ENCODE results near the gene DNPH1. TPM values are rescaled to one million over a fixed set of nuclear protein-coding genes. Genes with fewer than 3 reads are reported as not detected.

The DNPH1 gene
- total and polyA plus RNA-seq, 2 donors = 18.2 to 108 TPM

- no peaks in the 10 kb centered on the region for H3K4me1 ChIP-seq (ENCODE audit: insufficient read depth)
- no peaks in the 10 kb centered on the region for H3K36me3 ChIP-seq (ENCODE audit: insufficient read depth)
- no peak for DNase-seq (ENCODE audit: extremely low spot score)
- no peak overlapping the region for H3K4me3 ChIP-seq (ENCODE audit: low read depth, low read length)
- 61% methylated on average over 4 of the region's 4 CpGs for WGBS
- H3K27ac ChIP-seq (ENCODE audit: low read depth) = no peak overlapping the region
Observed at GRCh38 chr6:43258180-43258579, 28.9 kb upstream of the DNPH1 start.

- no peak overlapping the region for H3K4me3 ChIP-seq (ENCODE audit: low read depth, low read length)
- no peaks in the 10 kb centered on the region for H3K36me3 ChIP-seq (ENCODE audit: insufficient read depth)
- no peaks in the 10 kb centered on the region for H3K4me1 ChIP-seq (ENCODE audit: insufficient read depth)
- no peak overlapping the region for H3K27ac ChIP-seq (ENCODE audit: low read depth)
- WGBS = 67% methylated on average over 12 of the region's 12 CpGs
- no peak for DNase-seq (ENCODE audit: extremely low spot score)
Observed at GRCh38 chr6:43257367-43258145, 28.3 kb upstream of the DNPH1 start.

- 86% methylated on average over 9 of the region's 9 CpGs for WGBS
- H3K36me3 ChIP-seq (ENCODE audit: insufficient read depth) = no peaks in the 10 kb centered on the region
Observed at GRCh38 chr6:43256670-43257366, 27.5 kb upstream of the DNPH1 start.

GRCh38 chr6:43255408-43256054, 26.2 kb upstream of the DNPH1 start:
- no peaks in the 10 kb centered on the region for H3K36me3 ChIP-seq (ENCODE audit: insufficient read depth)
- DNase-seq (ENCODE audit: extremely low spot score) = no peak
- 80% methylated on average over 11 of the region's 11 CpGs for WGBS
- no peak overlapping the region for H3K4me3 ChIP-seq (ENCODE audit: low read depth, low read length)
- no peaks in the 10 kb centered on the region for H3K4me1 ChIP-seq (ENCODE audit: insufficient read depth)
- H3K27ac ChIP-seq (ENCODE audit: low read depth) = no peak overlapping the region

More at GRCh38 chr6:43256670-43257366, 27.5 kb upstream of the DNPH1 start:
- H3K4me3 ChIP-seq (ENCODE audit: low read depth, low read length) = no peak overlapping the region
- no peak overlapping the region for H3K27ac ChIP-seq (ENCODE audit: low read depth)
- H3K4me1 ChIP-seq (ENCODE audit: insufficient read depth) = no peaks in the 10 kb centered on the region
- DNase-seq (ENCODE audit: extremely low spot score) = no peak

- H3K36me3 ChIP-seq (ENCODE audit: insufficient read depth) = no peaks in the 10 kb centered on the region
- 81% methylated on average over 11 of the region's 11 CpGs for WGBS
Observed at GRCh38 chr6:43254846-43255245, 25.6 kb upstream of the DNPH1 start.

GRCh38 chr6:43254138-43254817, 25.0 kb upstream of the DNPH1 start:
- WGBS = 89% methylated on average over 15 of the region's 15 CpGs
- H3K27ac ChIP-seq (ENCODE audit: low read depth) = no peak overlapping the region
- no peaks in the 10 kb centered on the region for H3K36me3 ChIP-seq (ENCODE audit: insufficient read depth)
- H3K4me1 ChIP-seq (ENCODE audit: insufficient read depth) = no peaks in the 10 kb centered on the region
- no peak for DNase-seq (ENCODE audit: extremely low spot score)
- no peak overlapping the region for H3K4me3 ChIP-seq (ENCODE audit: low read depth, low read length)

More at GRCh38 chr6:43254846-43255245, 25.6 kb upstream of the DNPH1 start:
- no peaks in the 10 kb centered on the region for H3K4me1 ChIP-seq (ENCODE audit: insufficient read depth)
- no peak overlapping the region for H3K27ac ChIP-seq (ENCODE audit: low read depth)
- no peak for DNase-seq (ENCODE audit: extremely low spot score)
- H3K4me3 ChIP-seq (ENCODE audit: low read depth, low read length) = no peak overlapping the region

- 92% methylated on average over 11 of the region's 11 CpGs for WGBS
- DNase-seq (ENCODE audit: extremely low spot score) = no peak
- Histone ChIP-seq H3K36me3 (ENCODE audit: insufficient read depth) (no peaks in the 10 kb centered on the region), H3K27ac (ENCODE audit: low read depth) (no peak overlapping the region), H3K4me1 (ENCODE audit: insufficient read depth) (no peaks in the 10 kb centered on the region), H3K4me3 (ENCODE audit: low read depth, low read length) (no peak overlapping the region)
Observed at GRCh38 chr6:43253401-43253800, 24.1 kb upstream of the DNPH1 start.

GRCh38 chr6:43250992-43251373, 21.7 kb upstream of the DNPH1 start:
- Histone ChIP-seq H3K27ac (ENCODE audit: low read depth) (no peak overlapping the region), H3K36me3 (ENCODE audit: insufficient read depth) (no peaks in the 10 kb centered on the region), H3K4me3 (ENCODE audit: low read depth, low read length) (no peak overlapping the region), H3K4me1 (ENCODE audit: insufficient read depth) (no peaks in the 10 kb centered on the region)
- 22% methylated on average over 8 of the region's 8 CpGs for WGBS
- no peak for DNase-seq (ENCODE audit: extremely low spot score)

GRCh38 chr6:43248791-43249190, 19.5 kb upstream of the DNPH1 start:
- H3K36me3 ChIP-seq (ENCODE audit: insufficient read depth) = no peaks in the 10 kb centered on the region
- no peak overlapping the region for H3K27ac ChIP-seq (ENCODE audit: low read depth)
- no peaks in the 10 kb centered on the region for H3K4me1 ChIP-seq (ENCODE audit: insufficient read depth)
- H3K4me3 ChIP-seq (ENCODE audit: low read depth, low read length) = no peak overlapping the region
- DNase-seq (ENCODE audit: extremely low spot score) = no peak

GRCh38 chr6:43248101-43248500, 18.8 kb upstream of the DNPH1 start:
- H3K4me3 ChIP-seq (ENCODE audit: low read depth, low read length) = no peak overlapping the region

GRCh38 chr6:43247114-43247999, 18.1 kb upstream of the DNPH1 start:
- H3K4me3 ChIP-seq (ENCODE audit: low read depth, low read length) = peak overlapping the region; percentile 21
- no peak for DNase-seq (ENCODE audit: extremely low spot score)
- H3K36me3 ChIP-seq (ENCODE audit: insufficient read depth) = no peaks in the 10 kb centered on the region
- no peak overlapping the region for H3K27ac ChIP-seq (ENCODE audit: low read depth)
- 2% methylated on average over 46 of the region's 46 CpGs for WGBS
- peaks cover 2% of the 10 kb centered on the region for H3K4me1 ChIP-seq (ENCODE audit: insufficient read depth)

More at GRCh38 chr6:43248101-43248500, 18.8 kb upstream of the DNPH1 start:
- no peak for DNase-seq (ENCODE audit: extremely low spot score)
- 73% methylated on average over 3 of the region's 3 CpGs for WGBS
- H3K36me3 ChIP-seq (ENCODE audit: insufficient read depth) = no peaks in the 10 kb centered on the region
- no peak overlapping the region for H3K27ac ChIP-seq (ENCODE audit: low read depth)
- peaks cover 2% of the 10 kb centered on the region for H3K4me1 ChIP-seq (ENCODE audit: insufficient read depth)

- DNase-seq (ENCODE audit: extremely low spot score) = no peak
- H3K36me3 ChIP-seq (ENCODE audit: insufficient read depth) = no peaks in the 10 kb centered on the region
- peak overlapping the region; percentile 21 for H3K4me3 ChIP-seq (ENCODE audit: low read depth, low read length)
- no peak overlapping the region for H3K27ac ChIP-seq (ENCODE audit: low read depth)
- WGBS = 17% methylated on average over 27 of the region's 27 CpGs
- peaks cover 2% of the 10 kb centered on the region for H3K4me1 ChIP-seq (ENCODE audit: insufficient read depth)
Observed at GRCh38 chr6:43246301-43247113, 17.2 kb upstream of the DNPH1 start.

All from urinary bladder (tissue), 4 donors.